Right atrium auricular region (tissue), 2 donors: Measurements from ENCODE around the gene DUOX1. TPM values are rescaled to one million over a fixed set of nuclear protein-coding genes. Genes with fewer than 3 reads are reported as not detected.
A peak's percentile ranks its signal among the peaks of the same experiment; 100 is the strongest.

Experiments
- DNase-seq: peaks from one replicate; pipeline ENCODE4 v3.0.0-alpha.2; 2019; ENCODE audit warnings: low spot score
- H3K27ac ChIP-seq, 2 donors: fragments of 200-600 bp; sonication (generic); 1 replicate in 1 of 2; 2 replicates in 1 of 2; pipeline ENCODE4 v1.5.1; 2016 to 2019
- H3K27me3 ChIP-seq, 2 donors: fragments of 200-600 bp; sonication (generic); one replicate each; pipeline versions ENCODE4 v1.5.1 to v1.6.0; 2017 to 2019
- H3K36me3 ChIP-seq: fragments of 200-600 bp; sonication (generic); one replicate; pipeline ENCODE4 v1.5.1; 2016
- H3K4me1 ChIP-seq, 2 donors: fragments of 200-600 bp; sonication (generic); one replicate each; pipeline versions ENCODE4 v1.5.1 to v1.6.0; 2017 to 2019
- H3K4me3 ChIP-seq, 2 donors: fragments of 200-600 bp; sonication (generic); 1 replicate in 1 of 2; 2 replicates in 1 of 2; pipeline ENCODE4 v1.5.1; 2017 to 2019; ENCODE audit warnings: mild to moderate bottlenecking in 1 of 2, moderate library complexity in 1 of 2
- H3K9me3 ChIP-seq, 2 donors: fragments of 200-600 bp; sonication (generic); one replicate each; pipeline ENCODE4 v1.5.1; 2019
- CTCF ChIP-seq, 2 donors: fragments of 200-600 bp; sonication (generic); IDR thresholded peaks; one replicate each; pipeline ENCODE4 v1.5.1; 2019; ENCODE audit warnings: antibody characterized with exemption in 2 of 2
- total RNA-seq, 2 donors: library from RNA; depleted of rRNA; stranded (reverse); fragments of >200 nt; gene quantifications; one replicate each; pipeline ENCODE4 v1.1.0, GENCODE V29; 2016

The DUOX1 gene
- total RNA-seq, 2 donors from 2014 or later: 1.1 to 3.6 TPM

- Histone ChIP-seq H3K4me3 (peak overlapping the region in 1 of 2 donors; percentile 24), H3K27ac (no peak overlapping the region), H3K4me1 (peaks cover 0 to 39% of the 10 kb centered on the region in 2 donors), H3K9me3 (no peaks in the 10 kb centered on the region), H3K27me3 (peaks cover 17 to 22% of the 10 kb centered on the region in 2 donors), H3K36me3 (no peaks in the 10 kb centered on the region)
- no peak for TF ChIP-seq CTCF (IDR thresholded peaks at IDR 0.05)
- no peak for DNase-seq
Measured at GRCh38 chr15:45113380-45113990, 16.3 kb upstream of the DUOX1 start.

DNA sequence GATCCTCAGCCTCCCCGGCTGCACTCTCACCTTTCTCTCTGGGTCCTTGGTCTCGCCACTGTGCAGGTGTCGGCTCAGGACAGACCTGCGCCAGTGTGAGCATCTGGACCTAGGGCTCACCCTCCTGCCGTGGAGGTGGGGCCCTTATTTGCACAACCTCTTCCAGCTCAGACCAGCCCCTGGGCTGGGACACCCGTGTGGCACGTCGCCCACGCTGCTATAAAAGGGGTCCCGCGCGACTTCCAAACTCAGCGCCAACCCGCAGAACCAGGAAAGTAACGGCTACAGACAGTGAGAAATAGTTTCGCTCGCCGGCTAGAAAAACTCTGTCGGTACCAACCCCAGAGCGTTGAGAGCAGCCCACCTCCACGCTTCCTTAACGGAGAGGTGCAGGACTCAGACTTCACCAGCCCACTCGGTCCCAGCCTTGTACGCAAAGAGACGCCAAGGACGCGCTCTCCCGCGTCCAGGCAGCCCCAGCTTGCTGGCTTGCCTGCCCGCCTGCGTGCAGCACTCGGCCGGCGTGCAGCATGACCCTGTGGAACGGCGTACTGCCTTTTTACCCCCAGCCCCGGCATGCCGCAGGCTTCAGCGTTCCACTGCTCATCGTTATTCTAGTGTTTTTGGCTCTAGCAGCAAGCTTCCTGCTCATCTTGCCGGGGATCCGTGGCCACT is 15.6 kb upstream of the DUOX1 start, which contains the start of the genes DUOX2 and DUOXA2:
TSS of gene DUOX2 (minus strand) at position 97 of the 675 bp plus-strand sequence. CDS start 761 bp downstream, outside the sequence.
TSS of gene DUOXA2 (plus strand) at position 251 of the 675 bp plus-strand sequence. CDS start at position 531, 280 bp downstream.
- Histone ChIP-seq H3K4me1 (peaks cover 0 to 39% of the 10 kb centered on the region in 2 donors), H3K27me3 (peaks cover 17 to 22% of the 10 kb centered on the region in 2 donors)
- DNase-seq: no peak

GRCh38 chr15:45114751-45115085 is 15.1 kb upstream of the DUOX1 start:
- Histone ChIP-seq H3K9me3 (no peaks in the 10 kb centered on the region), H3K27me3 (peaks cover 17 to 22% of the 10 kb centered on the region in 2 donors), H3K4me1 (peaks cover 0 to 39% of the 10 kb centered on the region in 2 donors), H3K27ac (no peak overlapping the region), H3K4me3 (peak overlapping the region in 1 of 2 donors; percentile 26), H3K36me3 (no peaks in the 10 kb centered on the region)
- TF ChIP-seq CTCF (IDR thresholded peaks at IDR 0.05): no peak
- DNase-seq: no peak

More for the DNA sequence above, 15.6 kb upstream of the DUOX1 start, which contains the start of the genes DUOX2 and DUOXA2:
- Histone ChIP-seq H3K36me3 (no peaks in the 10 kb centered on the region), H3K9me3 (no peaks in the 10 kb centered on the region), H3K4me3 (peak within 1 kb of the TSS in 1 of 2 donors; percentile 26), H3K27ac (no peak within 1 kb of the TSS)
- no peak for TF ChIP-seq CTCF (IDR thresholded peaks at IDR 0.05)

GRCh38 chr15:45115312-45115820 is 14.4 kb upstream of the DUOX1 start:
- no peak overlapping the region for H3K27ac ChIP-seq
- no peaks in the 10 kb centered on the region for H3K9me3 ChIP-seq
- H3K4me1 ChIP-seq: peaks cover 0 to 39% of the 10 kb centered on the region in 2 donors
- TF ChIP-seq CTCF (IDR thresholded peaks at IDR 0.05): no peak
- H3K36me3 ChIP-seq: no peaks in the 10 kb centered on the region
- no peak overlapping the region for H3K4me3 ChIP-seq
- peaks cover 17 to 22% of the 10 kb centered on the region in 2 donors for H3K27me3 ChIP-seq
- DNase-seq: no peak

DNA sequence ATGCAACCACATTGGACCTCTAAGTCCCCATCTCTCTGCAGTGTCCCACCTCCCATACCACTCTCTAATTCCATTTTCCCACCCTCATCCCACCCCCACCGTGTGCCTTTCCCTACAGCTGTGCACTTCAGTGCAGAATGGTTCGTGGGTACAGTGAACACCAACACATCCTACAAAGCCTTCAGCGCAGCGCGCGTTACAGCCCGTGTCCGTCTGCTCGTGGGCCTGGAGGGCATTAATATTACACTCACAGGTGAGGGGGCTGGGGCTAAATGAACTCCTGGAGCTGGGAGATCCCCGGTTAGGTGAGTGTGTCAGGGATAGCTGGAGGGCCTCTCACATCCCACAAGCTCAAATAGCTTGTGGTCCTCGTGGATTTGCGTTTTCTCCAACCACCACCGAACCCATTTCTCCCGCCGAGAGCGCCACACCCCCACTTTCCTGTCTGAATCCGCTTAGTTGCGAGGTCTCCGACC is 13.8 kb upstream of the DUOX1 start:
- peaks cover 17 to 22% of the 10 kb centered on the region in 2 donors for H3K27me3 ChIP-seq

More for the DNA sequence above, 13.8 kb upstream of the DUOX1 start:
- Histone ChIP-seq H3K4me1 (peaks cover 0 to 39% of the 10 kb centered on the region in 2 donors), H3K4me3 (no peak overlapping the region), H3K27ac (no peak overlapping the region), H3K9me3 (no peaks in the 10 kb centered on the region), H3K36me3 (no peaks in the 10 kb centered on the region)
- TF ChIP-seq CTCF (IDR thresholded peaks at IDR 0.05): no peak
- DNase-seq: no peak
